ENCODE data around the gene PACS1.
A peak's percentile ranks its signal among the peaks of the same experiment; 100 is the strongest.
"Not testable (repeated sequence)": the region's sequence is repeated elsewhere in the genome, so short reads cannot be mapped to it uniquely, and the experiment has no call there.

The PACS1 gene

DNA sequence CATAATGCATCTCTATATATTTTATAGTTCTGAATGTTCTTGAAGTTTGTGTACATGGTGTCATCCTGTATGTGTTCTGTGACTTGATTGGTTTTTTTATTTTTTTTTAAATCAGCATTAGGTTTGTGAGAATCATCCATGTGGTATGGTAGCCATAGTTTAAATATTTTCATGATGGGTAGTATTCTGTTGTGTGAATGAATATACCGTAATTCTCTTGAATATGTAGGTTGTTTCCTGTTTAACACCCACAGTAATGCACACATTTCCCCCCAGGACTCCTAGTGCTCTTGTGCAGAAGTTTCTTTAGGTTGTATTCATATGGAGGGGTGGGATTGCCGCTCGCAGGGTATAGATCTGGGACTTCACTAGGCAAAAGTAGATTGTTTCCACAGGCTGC lies 2.0 kb downstream of the PACS1 start:
- Histone ChIP-seq H4K20me1 (peaks cover 53% of the 10 kb centered on the region), H3K4me2 (peak overlapping the region; percentile 96), H3K9ac (no peak overlapping the region), H3K27ac (no peak overlapping the region), H3K4me3 (peak overlapping the region; percentile 94), H3K4me1 (peaks cover 50% of the 10 kb centered on the region), H3K27me3 (no peaks in the 10 kb centered on the region), H3K9me3 (no peaks in the 10 kb centered on the region), H3K36me3 (peaks cover 60% of the 10 kb centered on the region)
- TF ChIP-seq Cebpa-rat (IDR thresholded peaks at IDR 0.05), result no peak

GRCh38 chr11:66072518-66072917 lies 2.4 kb downstream of the PACS1 start:
- Histone ChIP-seq H3K9ac (no peak overlapping the region; the same call in 1 of the 2 replicates), H3K27ac (no peak overlapping the region), H3K9me3 (no peaks in the 10 kb centered on the region), H3K36me3 (peaks cover 60% of the 10 kb centered on the region), H3K4me1 (peaks cover 49% of the 10 kb centered on the region), H3K4me2 (peak overlapping the region; percentile 96), H3K27me3 (no peaks in the 10 kb centered on the region), H3K4me3 (no peak overlapping the region), H4K20me1 (peaks cover 48% of the 10 kb centered on the region)
- no peak for TF ChIP-seq Cebpa-rat (IDR thresholded peaks at IDR 0.05)

DNA sequence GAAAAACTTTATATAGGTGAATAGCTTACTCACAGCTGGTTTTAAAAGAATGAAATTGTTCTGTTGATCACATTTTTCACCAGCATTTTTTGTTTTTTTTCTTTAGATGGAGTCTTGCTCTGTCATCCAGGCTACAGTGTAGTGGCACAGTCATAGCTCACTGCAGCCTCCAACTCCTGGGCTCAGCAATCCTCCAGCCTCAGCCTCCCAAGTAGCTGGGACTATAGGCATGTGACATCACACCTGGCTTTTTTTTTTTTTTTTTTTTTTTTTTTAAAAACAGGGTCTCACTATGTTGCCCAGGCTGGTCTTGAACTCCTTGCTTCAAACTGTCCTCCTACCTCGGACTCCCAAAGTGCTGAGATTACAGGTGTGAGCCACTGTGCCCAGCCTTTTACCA lies 3.6 kb downstream of the PACS1 start:
- Histone ChIP-seq H3K9me3 (no peaks in the 10 kb centered on the region), H3K27ac (no peak overlapping the region), H4K20me1 (peaks cover 37% of the 10 kb centered on the region), H3K4me2 (no peak overlapping the region), H3K4me3 (no peak overlapping the region), H3K9ac (no peak overlapping the region), H3K36me3 (peaks cover 59% of the 10 kb centered on the region), H3K27me3 (no peaks in the 10 kb centered on the region), H3K4me1 (peaks cover 43% of the 10 kb centered on the region)
- TF ChIP-seq Cebpa-rat (IDR thresholded peaks at IDR 0.05), result no peak

GRCh38 chr11:66075273-66075672 lies 5.2 kb downstream of the PACS1 start:
- no peak for TF ChIP-seq Cebpa-rat (IDR thresholded peaks at IDR 0.05)
- Histone ChIP-seq H3K36me3 (peaks cover 56% of the 10 kb centered on the region), H3K9me3 (no peaks in the 10 kb centered on the region), H3K4me2 (no peak overlapping the region), H3K27ac (no peak overlapping the region), H3K9ac (no peak overlapping the region), H3K4me1 (peaks cover 37% of the 10 kb centered on the region), H3K4me3 (no peak overlapping the region), H4K20me1 (peaks cover 29% of the 10 kb centered on the region), H3K27me3 (no peaks in the 10 kb centered on the region)

GRCh38 chr11:66076561-66076960 lies 6.5 kb downstream of the PACS1 start:
- no peaks in the 10 kb centered on the region for H3K27me3 ChIP-seq
- H3K4me2 ChIP-seq, result no peak overlapping the region
- H3K9me3 ChIP-seq, result no peaks in the 10 kb centered on the region
- H3K4me1 ChIP-seq, result peaks cover 42% of the 10 kb centered on the region
- H3K36me3 ChIP-seq, result peaks cover 56% of the 10 kb centered on the region
- TF ChIP-seq Cebpa-rat (IDR thresholded peaks at IDR 0.05), result no peak
- peaks cover 22% of the 10 kb centered on the region for H4K20me1 ChIP-seq
- H3K27ac ChIP-seq, result no peak overlapping the region
- H3K4me3 ChIP-seq, result no peak overlapping the region
- no peak overlapping the region for H3K9ac ChIP-seq

DNA sequence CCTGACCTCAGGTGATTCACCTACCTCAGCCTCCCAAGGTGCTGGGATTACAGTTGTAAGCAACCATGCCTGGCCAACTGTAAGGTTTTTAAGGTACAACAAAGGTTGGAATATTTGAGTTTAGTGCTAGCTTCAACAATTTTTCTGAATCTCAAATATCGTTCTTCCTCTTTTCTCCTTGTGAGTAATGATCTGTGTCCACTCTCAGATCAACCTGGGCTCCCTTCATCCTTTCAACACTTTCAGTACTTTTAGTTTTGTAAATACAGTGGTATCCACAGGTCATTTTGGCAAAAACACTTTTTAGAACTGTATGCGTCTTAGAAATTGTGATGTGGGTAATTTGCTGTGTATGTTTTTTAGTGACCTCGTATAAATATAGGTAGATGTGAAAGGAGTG lies 7.9 kb downstream of the PACS1 start:
- Histone ChIP-seq H3K27ac (no peak overlapping the region), H3K9ac (no peak overlapping the region), H3K4me1 (peaks cover 42% of the 10 kb centered on the region), H4K20me1 (peaks cover 15% of the 10 kb centered on the region; the same call in 1 of the 2 replicates), H3K4me2 (no peak overlapping the region), H3K27me3 (no peaks in the 10 kb centered on the region), H3K9me3 (no peaks in the 10 kb centered on the region), H3K4me3 (no peak overlapping the region), H3K36me3 (peaks cover 54% of the 10 kb centered on the region)
- TF ChIP-seq Cebpa-rat (IDR thresholded peaks at IDR 0.05), result no peak

GRCh38 chr11:66078949-66079348 lies 8.9 kb downstream of the PACS1 start:
- H4K20me1 ChIP-seq, H3K4me2 ChIP-seq: not testable (repeated sequence)
- peaks cover 48% of the 10 kb centered on the region for H3K4me1 ChIP-seq

GRCh38 chr11:66080055-66080817 lies 10.2 kb downstream of the PACS1 start:
- Histone ChIP-seq H3K27ac (peak overlapping the region; percentile 65; the same call in 1 of the 2 replicates), H3K36me3 (peaks cover 34% of the 10 kb centered on the region), H3K27me3 (no peaks in the 10 kb centered on the region), H3K4me3 (no peak overlapping the region), H3K4me1 (peaks cover 61% of the 10 kb centered on the region), H3K9ac (0 out of 2 replicates have a peak overlapping the region, but pooled peaks have one; percentile 69), H4K20me1 (peaks cover 13% of the 10 kb centered on the region; the same call in 1 of the 2 replicates), H3K9me3 (no peaks in the 10 kb centered on the region), H3K4me2 (peak overlapping the region; percentile 85)
- TF ChIP-seq Cebpa-rat (IDR thresholded peaks at IDR 0.05), result no peak

More at GRCh38 chr11:66078949-66079348, 8.9 kb downstream of the PACS1 start:
- not testable (repeated sequence) for H3K9ac ChIP-seq, H3K9me3 ChIP-seq, H3K27me3 ChIP-seq, H3K4me3 ChIP-seq, H3K27ac ChIP-seq
- H3K36me3 ChIP-seq, result peaks cover 47% of the 10 kb centered on the region

DNA sequence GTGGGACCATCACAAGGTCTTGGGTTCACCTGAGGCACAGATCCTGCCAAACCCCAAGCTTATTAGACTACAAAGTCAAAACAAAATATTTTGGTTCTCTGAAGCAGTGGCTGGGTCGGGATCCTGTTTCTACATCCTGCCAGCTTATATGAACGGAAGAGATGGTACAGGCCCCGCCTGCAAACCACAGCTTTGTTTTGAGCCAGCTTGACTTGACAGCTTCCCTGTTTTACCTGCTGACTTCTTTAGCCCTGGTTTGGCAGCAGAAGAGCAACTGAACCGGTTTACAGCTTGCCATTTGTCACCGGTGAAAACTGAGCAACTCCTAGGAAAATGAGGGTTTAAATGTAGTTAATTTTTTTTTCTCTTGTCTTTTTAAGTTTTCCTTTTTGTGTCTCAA lies 11.4 kb downstream of the PACS1 start:
- Histone ChIP-seq H3K27ac (peak overlapping the region; percentile 65), H3K27me3 (no peaks in the 10 kb centered on the region), H3K9me3 (no peaks in the 10 kb centered on the region), H3K4me2 (peak overlapping the region; percentile 85), H3K36me3 (peaks cover 23% of the 10 kb centered on the region), H3K9ac (peak overlapping the region; percentile 69; the same call in 1 of the 2 replicates), H3K4me1 (peaks cover 65% of the 10 kb centered on the region), H4K20me1 (peaks cover 13% of the 10 kb centered on the region; the same call in 1 of the 2 replicates), H3K4me3 (peak overlapping the region; percentile 46; the same call in 1 of the 2 replicates)
- TF ChIP-seq Cebpa-rat (IDR thresholded peaks at IDR 0.05), result no peak

DNA sequence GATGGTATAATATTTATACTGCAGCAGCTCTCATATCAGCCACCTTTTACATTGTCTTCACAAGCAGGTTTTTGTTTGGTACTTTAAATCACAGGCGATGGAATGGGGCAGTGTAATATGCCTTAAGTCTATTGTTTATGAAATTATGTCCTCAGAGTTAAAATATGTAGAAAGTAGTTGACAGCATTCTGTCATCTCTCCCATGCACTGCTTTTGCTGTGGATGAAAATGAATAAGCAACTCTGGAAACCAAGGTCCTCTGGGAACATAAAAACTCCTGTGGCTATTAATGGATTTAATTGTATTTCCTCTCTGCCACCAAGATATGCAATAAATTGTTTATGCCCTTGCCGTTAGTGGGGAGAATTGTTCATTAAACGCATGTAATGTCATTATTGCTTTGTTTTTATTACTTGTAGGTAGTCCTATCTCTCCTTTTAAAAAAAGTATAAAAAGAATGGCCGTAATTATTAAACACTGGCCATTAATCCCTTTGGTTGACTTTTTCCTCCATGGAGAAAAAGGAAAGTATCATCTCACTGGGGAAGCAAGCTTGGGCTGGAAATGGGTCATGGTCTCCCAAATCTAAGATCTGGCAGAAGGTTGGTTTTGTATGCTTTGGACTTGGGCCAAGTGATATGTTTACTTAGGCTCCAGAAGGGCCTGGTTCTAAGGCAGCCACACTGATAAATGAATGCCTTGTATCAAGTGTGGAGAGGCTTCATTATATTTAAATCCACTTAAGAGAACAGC lies 13.1 kb downstream of the PACS1 start:
- no peak for TF ChIP-seq Cebpa-rat (IDR thresholded peaks at IDR 0.05)
- H3K27ac ChIP-seq, result peak overlapping the region; percentile 27; the same call in 1 of the 2 replicates
- H3K9me3 ChIP-seq, result no peaks in the 10 kb centered on the region
- peaks cover 8% of the 10 kb centered on the region; the same call in 1 of the 2 replicates for H3K36me3 ChIP-seq
- H4K20me1 ChIP-seq, result peaks cover 18% of the 10 kb centered on the region; the same call in 1 of the 2 replicates
- peaks cover 72% of the 10 kb centered on the region for H3K4me1 ChIP-seq
- no peaks in the 10 kb centered on the region for H3K27me3 ChIP-seq
- H3K9ac ChIP-seq, result no peak overlapping the region
- no peak overlapping the region for H3K4me3 ChIP-seq
- H3K4me2 ChIP-seq, result peak overlapping the region; percentile 85
